ENCODE measurements around the gene SH3GL2.

SH3GL2 gene

GRCh38 chr9:17782430-17783149 is 203.7 kb downstream of the SH3GL2 start:
- Histone ChIP-seq H3K36me3 (ENCODE audit: insufficient read depth, low read length) (no peaks in the 10 kb centered on the region), H3K27me3 (ENCODE audit: insufficient read depth, low read length) (no peaks in the 10 kb centered on the region), H3K9ac (ENCODE audit: low read depth, low read length) (no peak overlapping the region), H3K27ac (ENCODE audit: low read depth, low read length) (no peak overlapping the region), H3K9me3 (ENCODE audit: insufficient read depth, low read depth, low read length) (no peaks in the 10 kb centered on the region), H3K4me3 (ENCODE audit: low read length) (no peak overlapping the region), H3K4me1 (ENCODE audit: insufficient read depth, low read length) (no peaks in the 10 kb centered on the region)
- WGBS = 92% methylated on average over 6 of the region's 6 CpGs

GRCh38 chr9:17783227-17783626 is 204.4 kb downstream of the SH3GL2 start:
- Histone ChIP-seq H3K36me3 (ENCODE audit: insufficient read depth, low read length) (no peaks in the 10 kb centered on the region), H3K4me3 (ENCODE audit: low read length) (no peak overlapping the region), H3K9ac (ENCODE audit: low read depth, low read length) (no peak overlapping the region), H3K9me3 (ENCODE audit: insufficient read depth, low read depth, low read length) (no peaks in the 10 kb centered on the region), H3K27me3 (ENCODE audit: insufficient read depth, low read length) (no peaks in the 10 kb centered on the region), H3K4me1 (ENCODE audit: insufficient read depth, low read length) (no peaks in the 10 kb centered on the region), H3K27ac (ENCODE audit: low read depth, low read length) (no peak overlapping the region)
- WGBS = 77% methylated on average over 1 of the region's 1 CpG

GRCh38 chr9:17789316-17789715 is 210.4 kb downstream of the SH3GL2 start:
- Histone ChIP-seq H3K4me1 (ENCODE audit: insufficient read depth, low read length) (no peaks in the 10 kb centered on the region), H3K36me3 (ENCODE audit: insufficient read depth, low read length) (no peaks in the 10 kb centered on the region), H3K27ac (ENCODE audit: low read depth, low read length) (no peak overlapping the region), H3K9ac (ENCODE audit: low read depth, low read length) (no peak overlapping the region), H3K4me3 (ENCODE audit: low read length) (no peak overlapping the region), H3K27me3 (ENCODE audit: insufficient read depth, low read length) (no peaks in the 10 kb centered on the region), H3K9me3 (ENCODE audit: insufficient read depth, low read depth, low read length) (no peaks in the 10 kb centered on the region)
- 96% methylated on average over 5 of the region's 6 CpGs for WGBS

GRCh38 chr9:17793713-17794622 is 215.1 kb downstream of the SH3GL2 start:
- Histone ChIP-seq H3K9me3 (ENCODE audit: insufficient read depth, low read depth, low read length) (no peaks in the 10 kb centered on the region), H3K36me3 (ENCODE audit: insufficient read depth, low read length) (no peaks in the 10 kb centered on the region), H3K27me3 (ENCODE audit: insufficient read depth, low read length) (no peaks in the 10 kb centered on the region), H3K9ac (ENCODE audit: low read depth, low read length) (no peak overlapping the region), H3K27ac (ENCODE audit: low read depth, low read length) (no peak overlapping the region), H3K4me1 (ENCODE audit: insufficient read depth, low read length) (no peaks in the 10 kb centered on the region), H3K4me3 (ENCODE audit: low read length) (no peak overlapping the region)
- 87% methylated on average over 14 of the region's 14 CpGs for WGBS

- H3K4me3 ChIP-seq (ENCODE audit: low read length) = no peak overlapping the region
- WGBS = 85% methylated on average over 6 of the region's 6 CpGs
- no peaks in the 10 kb centered on the region for H3K27me3 ChIP-seq (ENCODE audit: insufficient read depth, low read length)
These were observed 216.9 kb downstream of the SH3GL2 start for GRCh38 chr9:17795744-17796143.

GRCh38 chr9:17799369-17799768 is 220.5 kb downstream of the SH3GL2 start:
- Histone ChIP-seq H3K4me3 (ENCODE audit: low read length) (no peak overlapping the region), H3K9ac (ENCODE audit: low read depth, low read length) (no peak overlapping the region), H3K27me3 (ENCODE audit: insufficient read depth, low read length) (no peaks in the 10 kb centered on the region), H3K36me3 (ENCODE audit: insufficient read depth, low read length) (no peaks in the 10 kb centered on the region), H3K9me3 (ENCODE audit: insufficient read depth, low read depth, low read length) (no peaks in the 10 kb centered on the region), H3K4me1 (ENCODE audit: insufficient read depth, low read length) (no peaks in the 10 kb centered on the region), H3K27ac (ENCODE audit: low read depth, low read length) (no peak overlapping the region)
- 100% methylated on average over 2 of the region's 2 CpGs for WGBS

More at GRCh38 chr9:17795744-17796143, 216.9 kb downstream of the SH3GL2 start:
- Histone ChIP-seq H3K9ac (ENCODE audit: low read depth, low read length) (no peak overlapping the region), H3K27ac (ENCODE audit: low read depth, low read length) (no peak overlapping the region), H3K4me1 (ENCODE audit: insufficient read depth, low read length) (no peaks in the 10 kb centered on the region), H3K9me3 (ENCODE audit: insufficient read depth, low read depth, low read length) (no peaks in the 10 kb centered on the region), H3K36me3 (ENCODE audit: insufficient read depth, low read length) (no peaks in the 10 kb centered on the region)

GRCh38 chr9:17800418-17800817 is 221.6 kb downstream of the SH3GL2 start:
- Histone ChIP-seq H3K4me1 (ENCODE audit: insufficient read depth, low read length) (no peaks in the 10 kb centered on the region), H3K4me3 (ENCODE audit: low read length) (no peak overlapping the region), H3K9me3 (ENCODE audit: insufficient read depth, low read depth, low read length) (no peaks in the 10 kb centered on the region), H3K27me3 (ENCODE audit: insufficient read depth, low read length) (no peaks in the 10 kb centered on the region), H3K9ac (ENCODE audit: low read depth, low read length) (no peak overlapping the region), H3K27ac (ENCODE audit: low read depth, low read length) (no peak overlapping the region), H3K36me3 (ENCODE audit: insufficient read depth, low read length) (no peaks in the 10 kb centered on the region)
- WGBS = 92% methylated on average over 2 of the region's 2 CpGs

- no peaks in the 10 kb centered on the region for H3K27me3 ChIP-seq (ENCODE audit: insufficient read depth, low read length)
- H3K4me3 ChIP-seq (ENCODE audit: low read length) = no peak overlapping the region
- no peaks in the 10 kb centered on the region for H3K9me3 ChIP-seq (ENCODE audit: insufficient read depth, low read depth, low read length)
- H3K27ac ChIP-seq (ENCODE audit: low read depth, low read length) = no peak overlapping the region
- H3K4me1 ChIP-seq (ENCODE audit: insufficient read depth, low read length) = no peaks in the 10 kb centered on the region
- H3K36me3 ChIP-seq (ENCODE audit: insufficient read depth, low read length) = no peaks in the 10 kb centered on the region
- no peak overlapping the region for H3K9ac ChIP-seq (ENCODE audit: low read depth, low read length)
- WGBS = 91% methylated on average over 1 of the region's 3 CpGs
These were observed 223.5 kb downstream of the SH3GL2 start for GRCh38 chr9:17802249-17802857.

GRCh38 chr9:17807613-17808282 is 228.9 kb downstream of the SH3GL2 start:
- no peak overlapping the region for H3K4me3 ChIP-seq (ENCODE audit: low read length)
- no peaks in the 10 kb centered on the region for H3K9me3 ChIP-seq (ENCODE audit: insufficient read depth, low read depth, low read length)
- no peaks in the 10 kb centered on the region for H3K36me3 ChIP-seq (ENCODE audit: insufficient read depth, low read length)
- no peaks in the 10 kb centered on the region for H3K27me3 ChIP-seq (ENCODE audit: insufficient read depth, low read length)
- H3K4me1 ChIP-seq (ENCODE audit: insufficient read depth, low read length) = peaks cover 5% of the 10 kb centered on the region
- 95% methylated on average over 2 of the region's 2 CpGs for WGBS
- no peak overlapping the region for H3K27ac ChIP-seq (ENCODE audit: low read depth, low read length)
- no peak overlapping the region for H3K9ac ChIP-seq (ENCODE audit: low read depth, low read length)

- WGBS = 82% methylated on average over 4 of the region's 4 CpGs
- H3K9ac ChIP-seq (ENCODE audit: low read depth, low read length) = no peak overlapping the region
- peaks cover 5% of the 10 kb centered on the region for H3K4me1 ChIP-seq (ENCODE audit: insufficient read depth, low read length)
- H3K4me3 ChIP-seq (ENCODE audit: low read length) = no peak overlapping the region
- no peaks in the 10 kb centered on the region for H3K36me3 ChIP-seq (ENCODE audit: insufficient read depth, low read length)
- no peak overlapping the region for H3K27ac ChIP-seq (ENCODE audit: low read depth, low read length)
- H3K27me3 ChIP-seq (ENCODE audit: insufficient read depth, low read length) = no peaks in the 10 kb centered on the region
- H3K9me3 ChIP-seq (ENCODE audit: insufficient read depth, low read depth, low read length) = no peaks in the 10 kb centered on the region
These were observed 231.5 kb downstream of the SH3GL2 start for GRCh38 chr9:17810317-17810716.
